COLO829 (cell line): ENCODE measurements around the gene PTGR3.

Experiments
- DNase-seq: peaks from one replicate; pipeline ENCODE4 v3.0.0; 2012; ENCODE audit warnings: low spot score

PTGR3 gene

GRCh38 chr18:75169411-75169810, 39.5 kb downstream of the PTGR3 start:
- no peak for DNase-seq

DNA sequence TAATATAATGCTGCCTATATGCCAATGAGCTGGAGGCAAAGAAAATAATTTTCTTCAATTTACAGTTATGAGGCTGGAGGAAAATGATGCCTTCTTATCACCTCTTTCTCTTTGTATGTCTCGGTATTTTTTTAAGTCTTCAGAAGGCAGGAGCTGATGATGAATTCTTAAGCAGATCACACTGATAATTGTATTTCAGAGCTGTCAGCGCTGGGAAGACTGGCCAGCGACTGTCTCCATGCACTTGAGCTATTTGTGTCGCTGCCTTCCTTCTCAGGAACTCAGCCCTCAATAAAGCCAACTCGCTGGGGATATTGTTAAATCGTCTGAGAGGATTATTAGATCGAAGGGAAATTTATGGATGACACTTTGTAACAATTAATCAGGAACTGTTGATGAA, 40.3 kb downstream of the PTGR3 start:
- DNase-seq, result no peak

- DNase-seq, result no peak
These were observed 41.0 kb downstream of the PTGR3 start for GRCh38 chr18:75167759-75168618.

- no peak for DNase-seq
These were observed 41.8 kb downstream of the PTGR3 start for GRCh38 chr18:75167137-75167536.

DNA sequence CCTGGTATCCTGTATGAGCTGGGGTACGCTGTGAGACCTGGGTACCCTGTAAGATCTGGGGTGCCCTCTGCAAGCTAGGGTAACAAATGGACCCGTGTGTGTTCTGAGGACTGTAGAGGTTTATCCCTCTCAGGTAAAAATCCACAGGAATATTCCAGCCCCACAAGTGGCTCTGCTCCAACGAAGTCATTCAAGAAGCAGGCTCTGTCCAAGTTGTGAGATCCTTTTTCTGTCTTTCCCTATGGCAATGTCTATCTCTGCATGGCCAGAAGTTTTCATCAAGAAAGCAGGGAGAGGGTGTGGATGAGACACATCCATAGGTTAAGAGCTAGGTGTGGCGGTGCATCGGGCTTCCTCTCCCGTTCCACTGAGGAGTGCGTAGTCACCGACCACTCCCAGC, 43.0 kb downstream of the PTGR3 start:
- DNase-seq, result no peak

DNA sequence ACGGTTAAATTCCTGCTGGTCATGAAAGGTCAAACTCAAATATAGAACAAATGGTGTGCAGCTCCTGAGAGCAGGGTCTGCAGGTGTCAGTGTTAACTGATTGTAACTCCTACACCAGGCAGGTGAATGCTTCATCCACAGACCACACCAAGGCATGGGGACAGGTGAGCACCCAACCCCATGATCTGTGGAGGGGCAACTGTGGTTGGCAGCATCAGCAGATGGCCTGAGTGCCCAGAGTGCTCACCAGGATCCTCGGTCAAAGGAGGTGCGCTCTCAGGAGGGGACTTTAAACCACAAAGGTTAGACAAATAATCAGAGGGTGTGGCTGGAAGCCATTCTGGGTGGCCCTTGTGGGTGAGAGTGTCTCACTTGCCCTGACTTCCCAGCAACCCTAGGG, 44.5 kb downstream of the PTGR3 start:
- DNase-seq, result no peak

DNA sequence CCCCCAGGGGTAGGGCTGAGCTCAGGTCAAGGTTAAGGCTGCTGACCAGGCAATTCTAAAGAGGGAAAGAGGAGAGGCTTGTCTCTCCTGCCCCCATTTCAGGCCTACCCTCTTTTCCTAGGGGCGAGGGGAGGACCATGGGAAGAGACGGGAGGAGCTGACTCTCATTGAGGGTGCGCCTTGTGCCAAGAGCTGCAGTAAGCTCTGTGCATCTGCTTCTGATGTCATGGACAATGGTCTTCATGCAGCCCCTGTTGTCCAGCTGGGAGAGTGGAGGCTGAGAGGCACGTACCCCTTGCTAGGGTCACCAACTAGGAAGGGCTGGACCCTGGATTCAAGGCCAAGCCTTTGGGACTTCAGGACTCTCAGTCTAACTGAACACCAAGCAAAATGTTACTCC, 45.2 kb downstream of the PTGR3 start:
- no peak for DNase-seq

- no peak for DNase-seq
These were observed 46.0 kb downstream of the PTGR3 start for GRCh38 chr18:75162978-75163377.

GRCh38 chr18:75162467-75162866, 46.5 kb downstream of the PTGR3 start:
- DNase-seq, result no peak

DNA sequence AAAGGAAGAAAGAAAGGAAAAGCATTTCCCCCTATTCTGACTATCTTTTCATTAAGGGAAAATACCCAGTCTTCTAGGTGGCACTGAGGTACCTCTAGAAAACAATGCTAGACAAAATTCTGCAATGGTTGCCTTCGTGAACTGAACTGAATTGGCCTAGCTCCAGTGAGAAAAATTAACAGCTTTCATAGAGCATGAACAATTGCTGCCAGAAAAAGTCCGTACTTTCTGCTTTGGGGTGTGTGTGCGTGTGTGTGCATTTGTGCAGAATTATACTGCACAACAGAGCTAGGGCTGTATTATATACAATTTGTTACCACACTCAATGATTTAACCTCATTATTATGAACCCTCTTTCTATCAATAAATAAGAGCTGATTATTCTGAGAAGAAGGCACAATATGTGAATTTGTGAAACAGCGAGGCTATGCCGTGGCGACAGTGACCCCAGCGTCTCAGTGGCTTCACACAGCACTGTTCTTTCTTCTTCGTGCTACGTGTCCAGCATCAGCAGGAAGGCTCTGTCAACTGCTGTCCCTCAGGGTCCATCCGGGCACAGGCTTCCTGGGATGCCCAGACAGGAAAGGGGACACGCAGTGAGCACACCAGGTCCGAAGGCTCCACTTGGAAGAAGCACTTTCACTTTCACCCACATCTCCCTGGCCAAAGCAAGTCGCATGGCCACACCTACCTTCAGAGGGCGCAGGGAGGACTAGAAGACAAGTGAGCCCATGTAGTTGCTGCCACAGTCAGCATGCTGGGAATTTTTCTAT, 47.5 kb downstream of the PTGR3 start:
- DNase-seq, result peak; percentile 18

- no peak for DNase-seq
These were observed 48.6 kb downstream of the PTGR3 start for GRCh38 chr18:75160364-75160763.

GRCh38 chr18:75159646-75160356, 49.1 kb downstream of the PTGR3 start:
- DNase-seq, result no peak

- DNase-seq, result no peak
These were observed 49.8 kb downstream of the PTGR3 start for GRCh38 chr18:75159238-75159518.
